Measurements from ENCODE around the gene RHBDL1.

Gene RHBDL1

DNA sequence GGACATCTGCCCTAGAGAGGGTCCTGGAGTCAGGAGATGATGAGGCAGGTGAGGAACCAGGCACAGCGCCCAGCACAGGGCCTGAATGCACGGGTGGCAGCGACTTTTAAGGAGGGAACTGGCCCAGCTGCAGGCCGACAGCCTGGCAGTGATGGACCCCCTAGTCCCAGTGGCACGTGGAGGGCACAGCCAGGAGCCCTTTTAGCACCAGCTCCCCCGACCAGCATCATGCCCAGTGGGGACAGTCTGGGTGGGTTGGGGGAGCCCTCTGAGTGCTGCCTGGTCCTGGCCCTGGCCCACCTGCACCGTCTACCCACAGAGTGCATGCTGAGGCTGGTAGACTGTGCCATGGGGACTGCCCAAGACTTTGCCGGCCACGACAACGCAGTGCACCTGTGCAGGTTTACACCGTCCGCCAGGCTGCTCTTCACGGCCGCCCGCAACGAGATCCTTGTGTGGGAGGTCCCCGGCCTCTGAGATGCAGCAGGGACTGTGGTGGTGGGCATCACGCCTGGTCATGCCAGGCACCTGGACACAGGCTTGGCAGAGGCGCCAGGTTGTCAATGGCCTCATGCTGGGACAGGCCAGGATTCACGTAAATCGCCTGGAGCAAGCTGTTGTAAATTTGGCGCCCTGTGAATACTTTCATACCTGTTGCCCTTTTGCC, 8.2 kb upstream of the RHBDL1 start:
- H3K36me3 ChIP-seq (ENCODE audit: control insufficient read depth in 2 of 2, insufficient read depth in 2 of 2, low read length in 2 of 2) = peaks cover 20 to 25% of the 10 kb centered on the region in 2 donors
- H3K27ac ChIP-seq (ENCODE audit: low read depth in 2 of 2, low read length in 2 of 2) = peak overlapping the region; percentile 78 to 80
- H3K4me1 ChIP-seq (ENCODE audit: control insufficient read depth in 2 of 2, insufficient read depth in 2 of 2, low read length in 2 of 2) = peaks cover 12 to 13% of the 10 kb centered on the region in 2 donors
- peak overlapping the region; percentile 65 to 87 for H3K9ac ChIP-seq (ENCODE audit: low read depth in 1 of 2, low read length in 2 of 2)
- peak overlapping the region in 1 of 2 donors; percentile 57 for H3K4me3 ChIP-seq (ENCODE audit: low read length in 2 of 2)
- H3K27me3 ChIP-seq (ENCODE audit: control insufficient read depth in 2 of 2, insufficient read depth in 2 of 2, low read length in 2 of 2) = no peaks in the 10 kb centered on the region
- H3K9me3 ChIP-seq (ENCODE audit: control insufficient read depth in 2 of 2, low read length in 2 of 2) = no peaks in the 10 kb centered on the region

DNA sequence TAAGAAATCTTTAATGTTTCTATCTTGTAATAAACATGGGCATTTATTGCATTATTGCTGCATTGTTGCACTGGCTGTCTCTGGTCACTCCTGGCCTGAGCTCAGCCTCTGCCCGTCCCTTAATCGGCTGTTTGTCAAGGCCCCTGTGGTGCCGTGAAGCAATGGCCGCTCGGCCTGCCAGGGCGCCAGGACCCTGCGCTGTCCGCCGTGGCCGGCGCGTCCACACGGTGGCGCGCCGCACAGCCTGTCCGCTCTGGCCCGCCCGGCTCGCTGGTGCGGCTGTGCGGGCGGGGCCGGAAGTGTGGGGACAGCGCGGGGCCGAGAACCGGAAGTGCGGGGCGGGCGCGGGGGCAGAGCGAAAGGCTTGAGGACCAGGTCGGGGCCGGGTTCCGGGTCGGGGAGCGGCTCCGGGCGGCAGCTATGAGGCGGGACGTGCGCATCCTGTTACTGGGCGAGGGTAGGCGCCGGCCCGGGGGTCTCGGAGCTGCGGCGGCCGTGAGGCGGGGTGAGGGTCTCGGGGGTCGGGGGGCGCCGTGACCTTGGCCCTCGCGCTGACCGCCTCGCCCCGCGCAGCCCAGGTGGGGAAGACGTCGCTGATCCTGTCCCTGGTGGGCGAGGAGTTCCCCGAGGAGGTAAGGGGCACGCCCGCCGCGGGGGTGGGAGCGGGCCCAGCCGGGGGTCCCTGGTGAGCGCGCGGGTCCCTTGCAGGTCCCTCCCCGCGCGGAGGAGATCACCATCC, 7.5 kb upstream of the RHBDL1 start, which contains the start of gene RHOT2:
Gene RHOT2 (plus strand): TSS at position 353 of the 739 bp plus-strand sequence. CDS start 68 bp downstream, at position 421.
- Histone ChIP-seq H3K36me3 (ENCODE audit: control insufficient read depth in 2 of 2, insufficient read depth in 2 of 2, low read length in 2 of 2) (peaks cover 25 to 32% of the 10 kb centered on the region in 2 donors), H3K27ac (ENCODE audit: low read depth in 2 of 2, low read length in 2 of 2) (peak within 1 kb of the TSS; percentile 78 to 80), H3K27me3 (ENCODE audit: control insufficient read depth in 2 of 2, insufficient read depth in 2 of 2, low read length in 2 of 2) (no peaks in the 10 kb centered on the region), H3K4me1 (ENCODE audit: control insufficient read depth in 2 of 2, insufficient read depth in 2 of 2, low read length in 2 of 2) (peaks cover 12 to 13% of the 10 kb centered on the region in 2 donors), H3K4me3 (ENCODE audit: low read length in 2 of 2) (peak within 1 kb of the TSS; percentile 73 to 81), H3K9ac (ENCODE audit: low read depth in 1 of 2, low read length in 2 of 2) (peak within 1 kb of the TSS; percentile 77 to 87), H3K9me3 (ENCODE audit: control insufficient read depth in 2 of 2, low read length in 2 of 2) (no peaks in the 10 kb centered on the region)

DNA sequence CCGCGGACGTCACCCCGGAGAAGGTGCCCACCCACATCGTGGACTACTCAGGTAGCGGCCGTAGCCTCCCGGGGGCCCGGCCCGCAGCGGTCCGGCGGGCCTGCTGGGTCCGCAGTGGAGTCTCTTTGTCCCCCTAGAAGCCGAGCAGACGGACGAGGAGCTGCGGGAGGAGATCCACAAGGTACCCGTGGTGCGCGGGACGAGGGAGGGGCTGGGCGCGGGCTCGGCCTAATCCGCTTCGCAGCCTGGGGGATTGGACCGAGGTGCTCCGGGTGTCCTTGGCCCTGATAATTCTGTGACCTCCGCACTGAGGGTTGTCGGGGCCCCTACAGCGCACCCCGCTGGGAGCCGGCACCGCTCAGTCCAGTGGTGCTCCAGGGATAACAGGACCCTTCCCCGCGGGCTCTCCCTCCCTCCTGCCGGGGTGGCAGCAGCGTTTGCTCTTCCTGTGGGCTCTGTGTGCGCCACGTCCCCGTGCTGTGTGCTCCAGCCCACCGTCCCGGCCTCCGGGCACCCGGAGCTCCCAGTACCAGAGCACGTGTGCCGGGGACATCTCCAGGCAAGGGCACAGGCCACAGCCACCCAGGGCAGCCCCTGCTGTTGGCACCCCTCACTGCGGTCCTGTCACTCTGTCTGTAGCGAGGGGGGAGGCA, 6.8 kb upstream of the RHBDL1 start:
- H3K4me3 ChIP-seq (ENCODE audit: low read length in 2 of 2) = peak overlapping the region; percentile 73 to 81
- H3K36me3 ChIP-seq (ENCODE audit: control insufficient read depth in 2 of 2, insufficient read depth in 2 of 2, low read length in 2 of 2) = peaks cover 30 to 37% of the 10 kb centered on the region in 2 donors
- peaks cover 12 to 13% of the 10 kb centered on the region in 2 donors for H3K4me1 ChIP-seq (ENCODE audit: control insufficient read depth in 2 of 2, insufficient read depth in 2 of 2, low read length in 2 of 2)
- peak overlapping the region; percentile 77 to 87 for H3K9ac ChIP-seq (ENCODE audit: low read depth in 1 of 2, low read length in 2 of 2)
- no peaks in the 10 kb centered on the region for H3K27me3 ChIP-seq (ENCODE audit: control insufficient read depth in 2 of 2, insufficient read depth in 2 of 2, low read length in 2 of 2)
- H3K9me3 ChIP-seq (ENCODE audit: control insufficient read depth in 2 of 2, low read length in 2 of 2) = no peaks in the 10 kb centered on the region
- H3K27ac ChIP-seq (ENCODE audit: low read depth in 2 of 2, low read length in 2 of 2) = peak overlapping the region; percentile 78 to 80

DNA sequence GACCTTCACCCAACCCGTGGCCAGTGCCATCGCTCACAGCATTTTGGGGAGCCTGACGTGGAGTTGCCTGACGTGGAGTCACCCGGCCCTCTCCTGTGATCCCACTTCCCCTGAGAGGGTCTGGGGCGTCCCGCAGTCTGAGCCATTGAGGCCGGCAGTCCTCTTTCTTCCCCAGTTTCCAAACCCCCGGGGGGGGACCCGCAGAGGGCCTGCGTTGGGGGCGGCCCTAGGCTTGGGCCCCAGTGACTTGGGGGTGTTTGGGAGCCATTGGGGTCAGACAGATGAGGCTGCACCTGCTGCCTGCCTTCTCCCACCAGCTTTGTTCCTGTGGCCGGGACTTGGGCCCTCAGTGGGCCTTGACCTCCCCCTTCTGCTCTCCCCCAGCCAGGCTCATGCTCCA, 5.8 kb upstream of the RHBDL1 start:
- no peaks in the 10 kb centered on the region for H3K9me3 ChIP-seq (ENCODE audit: control insufficient read depth in 2 of 2, low read length in 2 of 2)
- peaks cover 30 to 37% of the 10 kb centered on the region in 2 donors for H3K36me3 ChIP-seq (ENCODE audit: control insufficient read depth in 2 of 2, insufficient read depth in 2 of 2, low read length in 2 of 2)
- H3K9ac ChIP-seq (ENCODE audit: low read depth in 1 of 2, low read length in 2 of 2) = no peak overlapping the region
- peaks cover 13 to 14% of the 10 kb centered on the region in 2 donors for H3K4me1 ChIP-seq (ENCODE audit: control insufficient read depth in 2 of 2, insufficient read depth in 2 of 2, low read length in 2 of 2)
- no peaks in the 10 kb centered on the region for H3K27me3 ChIP-seq (ENCODE audit: control insufficient read depth in 2 of 2, insufficient read depth in 2 of 2, low read length in 2 of 2)
- no peak overlapping the region for H3K27ac ChIP-seq (ENCODE audit: low read depth in 2 of 2, low read length in 2 of 2)
- no peak overlapping the region for H3K4me3 ChIP-seq (ENCODE audit: low read length in 2 of 2)

DNA sequence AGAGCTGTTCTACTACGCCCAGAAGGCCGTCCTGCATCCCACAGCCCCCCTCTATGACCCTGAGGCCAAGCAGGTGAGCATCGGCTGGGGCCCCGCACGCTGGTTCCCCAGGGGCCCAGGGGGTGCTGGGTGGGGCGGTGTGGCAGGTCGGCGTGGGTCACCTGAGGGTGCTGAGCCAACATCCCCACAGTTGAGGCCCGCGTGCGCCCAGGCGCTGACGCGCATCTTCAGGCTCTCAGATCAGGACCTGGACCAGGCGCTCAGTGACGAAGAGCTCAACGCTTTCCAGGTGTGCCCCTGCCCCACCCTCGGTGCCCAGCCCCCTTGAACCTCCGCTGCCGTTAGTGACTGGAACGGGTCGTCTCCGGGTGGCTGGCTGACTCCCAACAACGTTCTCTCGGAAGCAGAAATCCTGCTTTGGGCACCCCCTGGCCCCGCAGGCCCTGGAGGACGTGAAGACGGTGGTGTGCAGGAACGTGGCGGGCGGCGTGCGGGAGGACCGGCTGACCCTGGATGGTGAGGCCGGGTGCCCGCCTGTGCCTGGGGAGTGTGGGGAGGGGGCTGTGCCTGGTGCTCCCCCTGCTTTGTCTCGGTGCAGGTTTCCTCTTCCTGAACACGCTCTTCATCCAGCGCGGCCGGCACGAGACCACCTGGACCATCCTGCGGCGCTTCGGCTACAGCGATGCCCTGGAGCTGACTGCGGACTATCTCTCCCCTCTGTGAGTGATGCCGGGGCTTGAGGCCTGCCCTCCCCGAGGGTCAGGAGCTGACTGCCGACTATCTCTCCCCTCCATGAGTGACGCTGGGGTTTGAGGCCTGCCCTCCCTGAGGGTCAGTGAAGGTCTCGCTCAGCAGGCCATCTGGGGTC, 4.8 kb upstream of the RHBDL1 start:
- H3K4me1 ChIP-seq (ENCODE audit: control insufficient read depth in 2 of 2, insufficient read depth in 2 of 2, low read length in 2 of 2) = peaks cover 22% of the 10 kb centered on the region in 2 donors
- H3K36me3 ChIP-seq (ENCODE audit: control insufficient read depth in 2 of 2, insufficient read depth in 2 of 2, low read length in 2 of 2) = peaks cover 30 to 37% of the 10 kb centered on the region in 2 donors
- no peaks in the 10 kb centered on the region for H3K27me3 ChIP-seq (ENCODE audit: control insufficient read depth in 2 of 2, insufficient read depth in 2 of 2, low read length in 2 of 2)
- H3K27ac ChIP-seq (ENCODE audit: low read depth in 2 of 2, low read length in 2 of 2) = no peak overlapping the region
- H3K9ac ChIP-seq (ENCODE audit: low read depth in 1 of 2, low read length in 2 of 2) = no peak overlapping the region
- H3K9me3 ChIP-seq (ENCODE audit: control insufficient read depth in 2 of 2, low read length in 2 of 2) = no peaks in the 10 kb centered on the region
- no peak overlapping the region for H3K4me3 ChIP-seq (ENCODE audit: low read length in 2 of 2)

DNA sequence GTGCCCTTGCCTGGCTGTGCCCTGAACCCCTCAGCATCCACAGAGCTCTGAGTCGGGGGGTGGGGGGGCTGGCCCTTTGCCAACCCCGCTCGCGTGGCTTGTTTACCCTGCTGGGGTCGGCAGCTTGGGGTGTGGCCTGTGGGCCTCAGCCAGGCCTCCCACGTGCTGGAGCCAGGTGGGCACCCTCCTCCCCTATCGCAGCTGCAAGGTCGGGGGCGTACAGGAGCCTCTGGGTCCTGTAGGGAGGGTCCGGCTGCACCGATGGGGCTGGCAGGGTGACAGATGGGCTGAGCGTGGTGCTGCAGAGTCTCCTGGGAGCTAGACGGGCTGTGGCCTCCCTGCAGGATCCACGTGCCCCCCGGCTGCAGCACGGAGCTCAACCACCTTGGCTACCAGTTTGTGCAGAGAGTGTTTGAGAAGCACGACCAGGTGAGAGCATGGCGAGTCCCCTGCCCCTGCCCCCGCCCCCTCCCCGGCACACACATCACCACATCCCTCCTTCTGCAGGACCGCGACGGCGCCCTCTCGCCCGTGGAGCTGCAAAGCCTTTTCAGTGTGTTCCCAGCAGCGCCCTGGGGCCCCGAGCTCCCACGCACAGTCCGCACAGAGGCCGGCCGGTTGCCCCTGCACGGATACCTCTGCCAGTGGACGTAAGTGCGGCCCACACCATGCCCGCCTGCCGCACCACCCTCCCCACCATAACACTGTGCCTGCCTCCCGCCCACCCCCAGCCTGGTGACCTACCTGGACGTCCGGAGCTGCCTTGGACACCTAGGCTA, 3.9 kb upstream of the RHBDL1 start:
- Histone ChIP-seq H3K27me3 (ENCODE audit: control insufficient read depth in 2 of 2, insufficient read depth in 2 of 2, low read length in 2 of 2) (no peaks in the 10 kb centered on the region), H3K4me1 (ENCODE audit: control insufficient read depth in 2 of 2, insufficient read depth in 2 of 2, low read length in 2 of 2) (peaks cover 28 to 29% of the 10 kb centered on the region in 2 donors), H3K9me3 (ENCODE audit: control insufficient read depth in 2 of 2, low read length in 2 of 2) (no peaks in the 10 kb centered on the region), H3K4me3 (ENCODE audit: low read length in 2 of 2) (no peak overlapping the region), H3K27ac (ENCODE audit: low read depth in 2 of 2, low read length in 2 of 2) (no peak overlapping the region), H3K36me3 (ENCODE audit: control insufficient read depth in 2 of 2, insufficient read depth in 2 of 2, low read length in 2 of 2) (peaks cover 30 to 37% of the 10 kb centered on the region in 2 donors), H3K9ac (ENCODE audit: low read depth in 1 of 2, low read length in 2 of 2) (no peak overlapping the region)

DNA sequence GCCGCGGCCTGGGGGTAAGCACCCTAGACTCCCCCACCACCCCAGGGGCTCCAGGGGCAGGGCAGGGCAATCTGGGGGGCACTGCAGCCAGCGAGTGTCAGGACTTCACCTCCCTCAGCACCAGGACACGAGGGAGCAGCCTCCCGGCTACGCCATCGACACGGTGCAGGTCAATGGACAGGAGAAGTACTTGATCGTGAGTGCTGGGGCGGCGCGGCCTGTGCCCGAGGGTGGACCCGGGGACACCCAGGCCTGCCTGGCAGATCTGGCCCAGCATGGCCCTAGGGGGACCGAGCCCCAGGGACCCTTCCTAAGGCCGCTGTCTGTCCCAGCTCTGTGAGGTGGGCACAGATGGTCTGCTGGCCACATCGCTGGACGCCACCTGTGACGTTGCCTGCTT, 3.1 kb upstream of the RHBDL1 start:
- Histone ChIP-seq H3K36me3 (ENCODE audit: control insufficient read depth in 2 of 2, insufficient read depth in 2 of 2, low read length in 2 of 2) (peaks cover 30 to 37% of the 10 kb centered on the region in 2 donors), H3K9ac (ENCODE audit: low read depth in 1 of 2, low read length in 2 of 2) (no peak overlapping the region), H3K4me3 (ENCODE audit: low read length in 2 of 2) (no peak overlapping the region), H3K27ac (ENCODE audit: low read depth in 2 of 2, low read length in 2 of 2) (no peak overlapping the region), H3K9me3 (ENCODE audit: control insufficient read depth in 2 of 2, low read length in 2 of 2) (no peaks in the 10 kb centered on the region), H3K4me1 (ENCODE audit: control insufficient read depth in 2 of 2, insufficient read depth in 2 of 2, low read length in 2 of 2) (peaks cover 34 to 35% of the 10 kb centered on the region in 2 donors), H3K27me3 (ENCODE audit: control insufficient read depth in 2 of 2, insufficient read depth in 2 of 2, low read length in 2 of 2) (no peaks in the 10 kb centered on the region)

DNA sequence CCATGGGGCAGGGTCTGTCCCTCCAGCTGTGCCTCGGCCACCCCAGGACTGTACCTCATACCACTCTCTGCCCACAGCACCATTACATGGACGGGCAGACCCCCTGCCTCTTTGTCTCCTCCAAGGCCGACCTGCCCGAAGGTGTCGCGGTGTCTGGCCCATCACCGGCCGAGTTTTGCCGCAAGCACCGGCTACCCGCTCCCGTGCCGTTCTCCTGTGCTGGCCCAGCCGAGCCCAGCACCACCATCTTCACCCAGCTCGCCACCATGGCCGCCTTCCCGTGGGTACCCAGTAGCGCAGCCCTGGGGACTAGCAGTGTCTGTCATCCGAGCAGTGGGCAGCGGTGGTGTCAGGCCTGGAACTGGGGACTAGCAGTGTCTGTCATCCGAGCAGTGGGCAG, 2.6 kb upstream of the RHBDL1 start:
- Histone ChIP-seq H3K27ac (ENCODE audit: low read depth in 2 of 2, low read length in 2 of 2) (no peak overlapping the region), H3K4me1 (ENCODE audit: control insufficient read depth in 2 of 2, insufficient read depth in 2 of 2, low read length in 2 of 2) (peaks cover 32 to 34% of the 10 kb centered on the region in 2 donors), H3K9ac (ENCODE audit: low read depth in 1 of 2, low read length in 2 of 2) (no peak overlapping the region), H3K9me3 (ENCODE audit: control insufficient read depth in 2 of 2, low read length in 2 of 2) (no peaks in the 10 kb centered on the region), H3K27me3 (ENCODE audit: control insufficient read depth in 2 of 2, insufficient read depth in 2 of 2, low read length in 2 of 2) (no peaks in the 10 kb centered on the region), H3K36me3 (ENCODE audit: control insufficient read depth in 2 of 2, insufficient read depth in 2 of 2, low read length in 2 of 2) (peaks cover 30 to 37% of the 10 kb centered on the region in 2 donors), H3K4me3 (ENCODE audit: low read length in 2 of 2) (no peak overlapping the region)

DNA sequence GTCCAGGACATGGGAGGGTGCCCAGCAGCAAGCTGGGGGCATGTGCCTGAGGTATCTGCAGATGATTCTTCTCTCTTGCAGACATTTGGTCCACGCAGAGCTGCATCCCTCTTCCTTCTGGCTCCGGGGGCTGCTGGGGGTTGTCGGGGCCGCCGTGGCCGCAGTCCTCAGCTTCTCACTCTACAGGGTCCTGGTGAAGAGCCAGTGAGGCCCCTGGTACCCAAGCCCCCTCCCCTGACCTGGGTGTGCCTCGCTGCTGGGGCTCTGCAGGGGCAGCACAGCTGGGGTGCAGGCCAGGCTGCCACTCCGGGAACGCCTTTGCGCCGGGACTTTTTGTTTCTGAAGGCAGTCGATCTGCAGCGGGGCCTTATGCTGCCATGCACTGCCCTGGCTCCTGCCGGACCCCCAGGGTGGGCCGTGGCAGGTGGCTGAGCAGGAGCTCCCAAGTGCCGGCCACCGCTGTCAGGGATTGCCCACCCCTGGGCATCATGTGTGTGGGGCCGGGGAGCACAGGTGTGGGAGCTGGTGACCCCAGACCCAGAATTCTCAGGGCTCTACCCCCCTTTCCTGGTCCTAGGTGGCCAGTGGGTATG, 2.0 kb upstream of the RHBDL1 start:
- Histone ChIP-seq H3K27me3 (ENCODE audit: control insufficient read depth in 2 of 2, insufficient read depth in 2 of 2, low read length in 2 of 2) (no peaks in the 10 kb centered on the region), H3K9ac (ENCODE audit: low read depth in 1 of 2, low read length in 2 of 2) (no peak overlapping the region), H3K27ac (ENCODE audit: low read depth in 2 of 2, low read length in 2 of 2) (no peak overlapping the region), H3K9me3 (ENCODE audit: control insufficient read depth in 2 of 2, low read length in 2 of 2) (no peaks in the 10 kb centered on the region), H3K4me3 (ENCODE audit: low read length in 2 of 2) (no peak overlapping the region), H3K4me1 (ENCODE audit: control insufficient read depth in 2 of 2, insufficient read depth in 2 of 2, low read length in 2 of 2) (peaks cover 32 to 34% of the 10 kb centered on the region in 2 donors), H3K36me3 (ENCODE audit: control insufficient read depth in 2 of 2, insufficient read depth in 2 of 2, low read length in 2 of 2) (peaks cover 30 to 37% of the 10 kb centered on the region in 2 donors)

Measured in mucosa of rectum (tissue), 2 donors.